OCI-M1 (cell line): Measurements from ENCODE around the gene TBRG1.
A peak's percentile ranks its signal among the peaks of the same experiment; 100 is the strongest.
"Not testable (repeated sequence)": the region's sequence is repeated elsewhere in the genome, so short reads cannot be mapped to it uniquely, and the experiment has no call there.

Experiments
- DNase-seq: peaks from one replicate; lab custom pipeline; 2025; lab: John Stamatoyannopoulos, UW

Gene TBRG1

GRCh38 chr11:124622531-124623451, at the start of gene TBRG1:
TBRG1 (plus strand) TSS chr11:124622864; CDS start chr11:124623084, 220 bp downstream.
- DNase-seq = peak; percentile 97

GRCh38 chr11:124577716-124578427, 44.8 kb upstream of the TBRG1 start:
- DNase-seq = no peak

- DNase-seq = no peak
These were observed 43.9 kb upstream of the TBRG1 start for GRCh38 chr11:124578761-124579160.

- DNase-seq = peak; percentile 72
These were observed 40.8 kb upstream of the TBRG1 start for GRCh38 chr11:124581817-124582216.

- DNase-seq = no peak
These were observed 40.1 kb upstream of the TBRG1 start for GRCh38 chr11:124582565-124582964.

GRCh38 chr11:124583781-124584180, 38.9 kb upstream of the TBRG1 start:
- DNase-seq = no peak

GRCh38 chr11:124584681-124585372, 37.8 kb upstream of the TBRG1 start:
- no peak for DNase-seq

GRCh38 chr11:124586238-124586860, 36.3 kb upstream of the TBRG1 start:
- peak; percentile 95 for DNase-seq

GRCh38 chr11:124591430-124591829, 31.2 kb upstream of the TBRG1 start:
- peak; percentile 28 for DNase-seq

GRCh38 chr11:124592627-124593026, 30.0 kb upstream of the TBRG1 start:
- no peak for DNase-seq

- no peak for DNase-seq
These were observed 27.4 kb upstream of the TBRG1 start for GRCh38 chr11:124595302-124595701.

GRCh38 chr11:124597626-124598025, 25.0 kb upstream of the TBRG1 start:
- DNase-seq = no peak

GRCh38 chr11:124600621-124601320, 21.9 kb upstream of the TBRG1 start:
- DNase-seq = no peak

GRCh38 chr11:124602193-124602592, 20.5 kb upstream of the TBRG1 start:
- DNase-seq = no peak

GRCh38 chr11:124602723-124603122, 19.9 kb upstream of the TBRG1 start:
- not testable (repeated sequence) for DNase-seq

GRCh38 chr11:124605719-124606118, 16.9 kb upstream of the TBRG1 start:
- DNase-seq = peak; percentile 72

GRCh38 chr11:124608147-124608546, 14.5 kb upstream of the TBRG1 start:
- DNase-seq = peak; percentile 90

GRCh38 chr11:124610295-124610694, 12.4 kb upstream of the TBRG1 start:
- DNase-seq = no peak

- no peak for DNase-seq
These were observed 11.6 kb upstream of the TBRG1 start, which contains the start of gene PANX3 for GRCh38 chr11:124611064-124611463. PANX3 (plus strand) TSS chr11:124611428; CDS start chr11:124611557, 129 bp downstream.

GRCh38 chr11:124612045-124612444, 10.6 kb upstream of the TBRG1 start:
- DNase-seq = no peak

GRCh38 chr11:124612567-124613246, 10.0 kb upstream of the TBRG1 start:
- no peak for DNase-seq
